GM12873 (cell line): ENCODE data around the gene ZSCAN29.

Experiments used
- TF ChIP-seq, protein P1 (sequence below): IDR thresholded peaks from 2 replicates; pipeline ENCODE4 v1.5.1; 2012; ENCODE audit warnings: low read depth, mild to moderate bottlenecking, moderate library complexity, low read length, control low read depth; ENCODE audit not compliant: insufficient read depth; ENCODE audit errors: missing control alignments

ZSCAN29 gene

GRCh38 chr15:43376017-43376705, 5.3 kb upstream of the ZSCAN29 start:
- TF ChIP-seq, protein P1, sequence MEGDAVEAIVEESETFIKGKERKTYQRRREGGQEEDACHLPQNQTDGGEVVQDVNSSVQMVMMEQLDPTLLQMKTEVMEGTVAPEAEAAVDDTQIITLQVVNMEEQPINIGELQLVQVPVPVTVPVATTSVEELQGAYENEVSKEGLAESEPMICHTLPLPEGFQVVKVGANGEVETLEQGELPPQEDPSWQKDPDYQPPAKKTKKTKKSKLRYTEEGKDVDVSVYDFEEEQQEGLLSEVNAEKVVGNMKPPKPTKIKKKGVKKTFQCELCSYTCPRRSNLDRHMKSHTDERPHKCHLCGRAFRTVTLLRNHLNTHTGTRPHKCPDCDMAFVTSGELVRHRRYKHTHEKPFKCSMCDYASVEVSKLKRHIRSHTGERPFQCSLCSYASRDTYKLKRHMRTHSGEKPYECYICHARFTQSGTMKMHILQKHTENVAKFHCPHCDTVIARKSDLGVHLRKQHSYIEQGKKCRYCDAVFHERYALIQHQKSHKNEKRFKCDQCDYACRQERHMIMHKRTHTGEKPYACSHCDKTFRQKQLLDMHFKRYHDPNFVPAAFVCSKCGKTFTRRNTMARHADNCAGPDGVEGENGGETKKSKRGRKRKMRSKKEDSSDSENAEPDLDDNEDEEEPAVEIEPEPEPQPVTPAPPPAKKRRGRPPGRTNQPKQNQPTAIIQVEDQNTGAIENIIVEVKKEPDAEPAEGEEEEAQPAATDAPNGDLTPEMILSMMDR = peak; percentile 83

GRCh38 chr15:43370310-43370974, 401 bp downstream of the ZSCAN29 start:
- TF ChIP-seq, protein P1 = no peak

DNA sequence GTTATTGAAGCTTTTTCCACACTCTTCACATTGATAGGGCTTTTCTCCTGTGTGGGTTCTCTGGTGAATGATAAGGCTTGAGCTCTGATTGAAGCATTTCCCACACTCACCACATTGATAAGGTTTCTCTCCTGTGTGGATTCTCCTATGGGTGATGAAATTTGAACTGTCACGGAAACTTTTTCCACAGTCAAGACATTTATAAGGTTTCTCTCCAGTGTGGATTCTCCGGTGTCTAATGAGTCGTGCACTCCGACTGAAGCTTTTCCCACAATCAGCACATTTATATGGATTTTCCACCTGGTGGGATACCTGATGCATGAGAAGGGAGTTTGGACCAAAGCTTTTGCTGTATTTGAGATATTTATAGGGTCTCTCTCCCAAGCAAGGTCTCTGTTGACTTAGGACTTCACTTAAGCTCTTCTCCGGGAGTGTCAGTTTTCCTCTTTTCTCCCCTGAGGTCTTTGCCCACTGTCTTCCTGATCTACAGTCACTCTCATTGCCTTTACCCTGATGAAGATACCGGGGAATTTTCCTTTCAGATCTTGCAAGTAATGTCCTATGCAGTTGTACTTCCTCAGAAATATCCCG, 9.4 kb downstream of the ZSCAN29 start:
- TF ChIP-seq, protein P1 = no peak

GRCh38 chr15:43360821-43361220, 10.0 kb downstream of the ZSCAN29 start:
- TF ChIP-seq, protein P1 = no peak

DNA sequence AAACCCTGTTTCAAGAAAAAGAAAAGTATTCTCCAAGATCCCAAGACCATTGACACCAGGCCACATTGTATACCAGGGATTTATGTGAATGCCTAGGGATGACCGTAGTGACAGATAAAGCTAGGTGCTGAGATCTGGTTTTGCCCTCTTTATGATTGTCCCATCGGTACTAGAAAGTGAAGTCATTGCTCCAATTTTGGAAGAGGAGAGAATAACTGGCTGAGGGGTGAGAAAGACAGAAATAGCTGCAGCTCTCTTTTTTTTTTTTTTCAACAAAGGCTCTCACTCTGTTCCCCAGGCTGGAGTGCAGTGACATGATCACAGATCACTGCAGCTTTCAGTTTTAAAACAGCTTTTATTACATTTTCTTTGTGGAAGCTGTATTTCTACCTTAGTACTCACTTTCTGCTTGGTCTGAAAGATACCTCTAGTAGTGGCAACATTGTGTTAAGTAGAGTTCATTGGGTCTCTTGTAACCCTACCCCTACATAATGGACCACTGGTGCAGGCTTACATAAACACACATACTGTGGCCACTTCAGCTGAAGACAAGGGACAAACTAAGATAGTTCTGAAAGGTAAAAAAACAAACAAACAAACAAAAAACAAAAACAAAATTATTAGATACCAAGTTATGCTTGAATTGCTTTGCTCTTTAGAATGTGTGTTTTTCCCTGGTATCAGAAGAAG, 18.0 kb downstream of the ZSCAN29 start:
- TF ChIP-seq, protein P1 = no peak

GRCh38 chr15:43347114-43347513, 23.7 kb downstream of the ZSCAN29 start:
- TF ChIP-seq, protein P1 = no peak

DNA sequence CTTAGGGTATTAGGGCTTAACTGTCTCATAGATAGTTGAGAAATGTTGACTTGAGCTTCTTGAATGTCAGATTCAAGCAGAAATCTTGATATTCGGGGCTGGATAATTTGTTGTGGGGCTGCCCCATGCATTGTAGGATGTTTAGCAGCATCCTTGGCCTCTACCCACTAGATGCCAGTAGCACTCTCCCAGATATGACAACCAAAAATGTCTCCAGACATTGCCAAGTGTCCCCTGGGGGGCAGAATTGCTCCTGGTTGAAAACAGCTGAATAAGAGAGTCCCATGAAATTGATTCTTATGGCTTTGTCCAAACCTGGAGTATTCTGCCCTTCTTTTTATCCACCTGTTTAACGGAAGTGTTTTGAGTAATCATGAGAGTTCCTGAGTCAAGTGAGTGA, 24.5 kb downstream of the ZSCAN29 start:
- TF ChIP-seq, protein P1 = peak; percentile 18
